Mesodermal cell (in vitro differentiated cells): ENCODE results near the gene PCID2.

ENCODE experiments used
- H3K27ac ChIP-seq: 2 replicates; pipeline ENCODE4 v1.7.0; 2013; ENCODE audit warnings: mild to moderate bottlenecking, low read depth, low read length, moderate library complexity; ENCODE audit not compliant: severe bottlenecking
- H3K36me3 ChIP-seq: 2 replicates; pipeline ENCODE4 v1.7.1; 2013; ENCODE audit warnings: mild to moderate bottlenecking, low read length, moderate library complexity; ENCODE audit not compliant: control insufficient read depth, insufficient read depth
- H3K4me1 ChIP-seq: one replicate; pipeline ENCODE4 v1.7.1; 2013; ENCODE audit warnings: mild to moderate bottlenecking, low read length; ENCODE audit not compliant: insufficient read depth, control insufficient read depth, poor library complexity, severe bottlenecking
- H3K4me3 ChIP-seq: 2 replicates; pipeline ENCODE4 v1.7.0; 2013; ENCODE audit warnings: low read length, control low read depth, mild to moderate bottlenecking; ENCODE audit not compliant: insufficient read depth, poor library complexity, severe bottlenecking; ENCODE audit errors: extremely low read depth
- H3K9me3 ChIP-seq: 2 replicates; pipeline ENCODE4 v1.7.1; 2013; ENCODE audit warnings: mild to moderate bottlenecking, low read length, moderate library complexity; ENCODE audit not compliant: control insufficient read depth
- WGBS, 2 experiments: methylation state at CpG; one replicate each; pipeline ENCODE4 v1.1.5; 2013; ENCODE audit warnings: missing lambda C conversion rate in 2 of 2; ENCODE audit not compliant: insufficient coverage in 2 of 2; 5-methylcytosine and 5-hydroxymethylcytosine counted together

PCID2 gene

GRCh38 chr13:113155201-113155600, 53.3 kb downstream of the PCID2 start:
- Histone ChIP-seq H3K4me1 (no peaks in the 10 kb centered on the region), H3K4me3 (no peak overlapping the region), H3K36me3 (no peaks in the 10 kb centered on the region), H3K9me3 (no peaks in the 10 kb centered on the region), H3K27ac (no peak overlapping the region)
- WGBS, 2 experiments = 86 to 89% methylated on average over 2 of the region's 3 CpGs

DNA sequence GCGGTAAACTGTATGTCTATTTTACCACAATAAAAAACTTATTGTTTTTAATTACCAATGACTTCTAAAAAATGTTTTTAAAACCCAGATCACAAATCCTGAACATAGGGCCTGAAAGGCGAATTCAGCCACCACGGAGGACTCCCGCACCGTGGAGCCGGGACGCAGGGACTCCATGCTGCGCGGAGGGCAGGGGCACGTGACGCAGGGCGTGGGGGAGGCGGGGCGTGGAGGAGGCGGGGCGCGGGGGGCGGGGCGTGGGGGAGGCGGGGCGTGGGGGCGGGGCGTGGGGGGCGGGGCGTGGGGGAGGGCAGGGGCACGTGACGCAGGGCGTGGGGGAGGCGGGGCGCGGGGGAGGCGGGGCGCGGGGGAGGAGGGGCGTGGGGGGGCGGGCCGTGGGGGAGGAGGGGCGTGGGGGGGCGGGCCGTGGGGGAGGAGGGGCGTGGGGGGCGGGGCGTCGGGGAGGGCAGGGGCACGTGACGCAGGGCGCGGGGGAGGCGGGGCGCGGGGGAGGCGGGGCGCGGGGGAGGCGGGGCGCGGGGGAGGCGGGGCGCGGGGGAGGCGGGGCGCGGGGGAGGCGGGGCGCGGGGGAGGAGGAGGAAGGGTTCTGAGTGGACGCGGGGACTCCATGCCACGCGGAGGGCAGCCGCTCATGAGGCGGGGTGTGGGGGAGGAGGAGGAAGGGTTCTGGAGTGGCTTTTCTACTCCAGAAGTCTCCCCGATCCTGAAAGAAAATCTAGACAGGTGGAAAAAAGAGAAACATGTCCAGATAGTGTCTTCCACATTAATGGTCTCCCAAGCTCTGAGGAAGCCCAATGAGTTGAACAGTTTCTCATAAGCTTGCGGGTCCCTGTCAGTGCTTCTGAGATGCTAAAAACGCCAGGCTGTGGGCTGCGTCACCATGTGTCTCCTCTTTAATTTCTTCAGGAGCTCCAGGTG, 54.4 kb downstream of the PCID2 start:
- Histone ChIP-seq H3K9me3 (no peaks in the 10 kb centered on the region), H3K4me3 (peak overlapping the region; percentile 25), H3K27ac (no peak overlapping the region), H3K4me1 (no peaks in the 10 kb centered on the region), H3K36me3 (no peaks in the 10 kb centered on the region)
- WGBS, 2 experiments = 53 to 93% methylated on average over 4 to 9 of the region's 76 CpGs

DNA sequence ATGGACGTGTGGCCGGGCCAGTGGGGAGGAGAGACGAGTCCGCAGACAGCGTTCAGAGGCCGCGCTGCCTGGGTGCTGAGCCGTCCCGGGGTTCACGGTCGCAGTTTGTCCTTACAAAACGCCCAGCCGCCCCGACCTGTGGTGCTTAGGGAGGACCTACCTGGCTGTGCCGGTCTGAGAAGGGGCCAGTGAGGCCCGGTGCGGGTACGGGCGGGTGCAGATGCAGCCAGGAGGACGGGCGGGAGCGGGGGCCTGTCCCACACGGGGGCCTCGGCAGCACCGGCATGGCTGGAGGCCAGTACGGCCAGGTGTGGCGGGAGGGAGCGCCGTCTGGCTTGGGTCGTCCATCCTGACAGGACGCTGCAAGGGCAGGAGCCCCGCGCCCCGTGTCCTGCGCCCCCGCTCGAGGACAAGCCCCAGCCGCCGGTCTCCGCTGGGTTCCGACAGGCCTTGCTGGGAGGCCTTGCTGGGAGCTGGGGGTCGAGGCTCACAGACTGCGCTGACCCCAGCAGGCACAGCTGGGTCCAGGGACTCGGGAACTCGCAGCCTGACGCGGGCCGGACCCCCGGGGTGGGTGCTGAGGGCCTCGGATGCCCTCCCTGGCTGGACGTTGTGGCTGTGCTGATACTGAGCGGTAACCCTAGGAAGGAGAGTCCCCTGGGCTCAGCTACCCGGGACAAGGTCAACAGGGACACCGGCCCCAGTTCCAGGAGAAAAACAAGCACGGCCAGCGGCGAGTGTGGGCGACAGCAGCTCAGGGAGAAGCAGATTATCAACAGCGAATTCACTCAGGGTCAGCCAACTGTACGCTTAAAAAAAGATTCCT, 55.3 kb downstream of the PCID2 start:
- Histone ChIP-seq H3K4me1 (no peaks in the 10 kb centered on the region), H3K9me3 (no peaks in the 10 kb centered on the region), H3K4me3 (peak overlapping the region; percentile 25), H3K27ac (peak overlapping the region; percentile 7), H3K36me3 (no peaks in the 10 kb centered on the region)
- WGBS, 2 experiments = 15 to 22% methylated on average over 49 to 58 of the region's 60 CpGs

DNA sequence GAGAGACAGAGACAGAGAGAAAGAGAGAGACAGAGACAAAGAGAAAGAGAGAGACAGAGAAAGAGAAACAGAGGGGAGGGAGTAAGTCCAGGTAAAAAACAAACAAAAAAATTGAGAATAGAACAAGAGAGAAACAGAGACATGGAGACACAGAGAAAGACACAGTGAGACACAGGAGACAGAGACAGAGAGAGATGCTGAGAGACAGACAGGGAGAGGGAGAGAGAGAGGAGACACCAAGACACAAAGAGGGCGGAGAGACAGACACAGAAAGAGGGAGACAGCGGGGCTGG, 55.8 kb downstream of the PCID2 start:
- H3K4me3 ChIP-seq = peak overlapping the region; percentile 25
- no peaks in the 10 kb centered on the region for H3K36me3 ChIP-seq
- no peaks in the 10 kb centered on the region for H3K4me1 ChIP-seq
- WGBS, 2 experiments = 58 to 71% methylated on average over 2 of the region's 2 CpGs
- no peak overlapping the region for H3K27ac ChIP-seq
- no peaks in the 10 kb centered on the region for H3K9me3 ChIP-seq

GRCh38 chr13:113151745-113152690, 56.5 kb downstream of the PCID2 start:
- H3K9me3 ChIP-seq = no peaks in the 10 kb centered on the region
- H3K4me1 ChIP-seq = no peaks in the 10 kb centered on the region
- 78 to 79% methylated on average over 23 to 26 of the region's 28 CpGs for WGBS, 2 experiments
- H3K36me3 ChIP-seq = no peaks in the 10 kb centered on the region
- no peak overlapping the region for H3K27ac ChIP-seq
- H3K4me3 ChIP-seq = peak overlapping the region; percentile 25

GRCh38 chr13:113150550-113151365, 57.7 kb downstream of the PCID2 start:
- no peaks in the 10 kb centered on the region for H3K36me3 ChIP-seq
- no peak overlapping the region for H3K4me3 ChIP-seq
- H3K9me3 ChIP-seq = no peaks in the 10 kb centered on the region
- H3K27ac ChIP-seq = no peak overlapping the region
- 92 to 94% methylated on average over 29 to 31 of the region's 31 CpGs for WGBS, 2 experiments
- H3K4me1 ChIP-seq = no peaks in the 10 kb centered on the region

- Histone ChIP-seq H3K4me1 (no peaks in the 10 kb centered on the region), H3K9me3 (no peaks in the 10 kb centered on the region), H3K4me3 (no peak overlapping the region), H3K27ac (no peak overlapping the region), H3K36me3 (no peaks in the 10 kb centered on the region)
- WGBS, 2 experiments = 92 to 94% methylated on average over 23 to 26 of the region's 26 CpGs
Observed at GRCh38 chr13:113149711-113150549, 58.5 kb downstream of the PCID2 start.

GRCh38 chr13:113148940-113149503, 59.4 kb downstream of the PCID2 start:
- H3K4me1 ChIP-seq = no peaks in the 10 kb centered on the region
- H3K27ac ChIP-seq = no peak overlapping the region
- H3K9me3 ChIP-seq = no peaks in the 10 kb centered on the region
- WGBS, 2 experiments = 95 to 98% methylated on average over 38 of the region's 38 CpGs
- H3K36me3 ChIP-seq = no peaks in the 10 kb centered on the region
- H3K4me3 ChIP-seq = no peak overlapping the region

DNA sequence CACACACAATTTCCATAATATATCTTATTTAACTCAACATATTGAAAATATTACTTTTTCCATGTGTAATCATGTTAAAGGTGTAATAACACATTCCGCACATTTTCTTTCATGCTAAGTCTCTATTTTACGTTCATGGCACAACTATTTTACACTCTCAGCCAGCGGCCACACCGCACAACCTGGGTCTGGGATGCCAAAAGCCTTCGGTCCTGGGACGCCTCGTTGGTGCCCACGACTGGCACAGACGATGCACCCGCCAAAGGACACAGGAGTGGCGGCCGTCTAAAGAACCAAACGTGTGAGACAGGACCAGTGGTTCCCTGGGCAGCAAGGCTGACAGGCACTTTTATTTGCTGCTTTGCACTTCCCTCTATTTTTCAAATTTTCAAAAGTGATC, 60.1 kb downstream of the PCID2 start:
- H3K4me3 ChIP-seq = no peak overlapping the region
- no peaks in the 10 kb centered on the region for H3K36me3 ChIP-seq
- WGBS, 2 experiments = 95 to 96% methylated on average over 11 to 12 of the region's 13 CpGs
- no peaks in the 10 kb centered on the region for H3K9me3 ChIP-seq
- H3K27ac ChIP-seq = no peak overlapping the region
- no peaks in the 10 kb centered on the region for H3K4me1 ChIP-seq
